Common myeloid progenitor, CD34-positive (primary cell): Measurements from ENCODE around the gene SRSF10.
"Not testable (repeated sequence)": the region's sequence is repeated elsewhere in the genome, so short reads cannot be mapped to it uniquely, and the experiment has no call there.

ENCODE experiments used
- CTCF ChIA-PET: fragments of 350-600 bp; sonication (Branson Sonifier 250); formaldehyde crosslinking; loops from one replicate; lab custom pipeline; 2021; ENCODE audit warnings: antibody characterized with exemption; lab: Charles Lee
- POLR2A ChIA-PET: fragments of 350-600 bp; sonication (Branson Sonifier 250); formaldehyde crosslinking; loops from one replicate; lab custom pipeline; 2021; ENCODE audit warnings: antibody characterized with exemption; lab: Charles Lee
- DNase-seq, 3 donors: peaks; one replicate each; pipeline versions ENCODE4 v3.0.0 to v3.0.0-alpha.2; 2013
- H3K27ac ChIP-seq, 2 experiments: 1 replicate in 1 of 2; 2 replicates in 1 of 2; pipeline ENCODE4 v1.7.0; 2013; ENCODE audit warnings: inconsistent platforms in 2 of 2, low read length in 2 of 2, mild to moderate bottlenecking in 2 of 2, low read depth in 1 of 2, moderate library complexity in 1 of 2; ENCODE audit not compliant: severe bottlenecking in 2 of 2, insufficient read depth in 1 of 2, poor library complexity in 1 of 2
- H3K27me3 ChIP-seq, 5 experiments: replicated peaks in 2 of 5; 1 replicate in 3 of 5; 2 replicates in 2 of 5; pipeline versions ENCODE4 v1.6.1 to v1.7.0; 2013; ENCODE audit warnings: low read length in 4 of 5, mild to moderate bottlenecking in 2 of 5, moderate library complexity in 2 of 5, inconsistent platforms in 1 of 5; ENCODE audit not compliant: insufficient read depth in 5 of 5, control insufficient read depth in 4 of 5
- H3K36me3 ChIP-seq, 4 experiments: 1 replicate in 2 of 4; 2 replicates in 2 of 4; pipeline versions ENCODE4 v1.6.1 to v1.7.0; 2013; ENCODE audit warnings: low read length in 3 of 4, control low read depth in 1 of 4, mild to moderate bottlenecking in 1 of 4; ENCODE audit not compliant: control insufficient read depth in 4 of 4, insufficient read depth in 4 of 4
- H3K4me1 ChIP-seq, 4 experiments: 1 replicate in 3 of 4; 2 replicates in 1 of 4; pipeline versions ENCODE4 v1.6.1 to v1.7.1; 2013; ENCODE audit warnings: low read length in 3 of 4, mild to moderate bottlenecking in 3 of 4, control low read depth in 1 of 4, inconsistent platforms in 1 of 4, moderate library complexity in 1 of 4; ENCODE audit not compliant: control insufficient read depth in 4 of 4, insufficient read depth in 4 of 4; ENCODE audit errors: control extremely low read depth in 1 of 4
- H3K4me3 ChIP-seq, 7 experiments: 1 replicate in 4 of 7; 2 replicates in 3 of 7; pipeline versions ENCODE4 v1.5.1 to v1.7.0; 2013; ENCODE audit warnings: mild to moderate bottlenecking in 7 of 7, low read length in 6 of 7, moderate library complexity in 6 of 7, inconsistent platforms in 2 of 7, low read depth in 2 of 7, control low read depth in 1 of 7; ENCODE audit not compliant: insufficient read depth in 4 of 7, control insufficient read depth in 1 of 7; ENCODE audit errors: extremely low read depth in 1 of 7
- H3K9me3 ChIP-seq, 5 experiments: 1 replicate in 4 of 5; 2 replicates in 1 of 5; pipeline versions ENCODE4 v1.6.1 to v1.7.1; 2013; ENCODE audit warnings: low read length in 4 of 5, mild to moderate bottlenecking in 2 of 5, inconsistent platforms in 1 of 5, low read depth in 1 of 5, moderate library complexity in 1 of 5; ENCODE audit not compliant: control insufficient read depth in 4 of 5, insufficient read depth in 2 of 5; ENCODE audit errors: control extremely low read depth in 1 of 5
- WGBS: methylation state at CpG from one replicate; pipeline ENCODE4 v1.1.5; 2013; ENCODE audit not compliant: insufficient coverage; 5-methylcytosine and 5-hydroxymethylcytosine counted together

The SRSF10 gene

DNA sequence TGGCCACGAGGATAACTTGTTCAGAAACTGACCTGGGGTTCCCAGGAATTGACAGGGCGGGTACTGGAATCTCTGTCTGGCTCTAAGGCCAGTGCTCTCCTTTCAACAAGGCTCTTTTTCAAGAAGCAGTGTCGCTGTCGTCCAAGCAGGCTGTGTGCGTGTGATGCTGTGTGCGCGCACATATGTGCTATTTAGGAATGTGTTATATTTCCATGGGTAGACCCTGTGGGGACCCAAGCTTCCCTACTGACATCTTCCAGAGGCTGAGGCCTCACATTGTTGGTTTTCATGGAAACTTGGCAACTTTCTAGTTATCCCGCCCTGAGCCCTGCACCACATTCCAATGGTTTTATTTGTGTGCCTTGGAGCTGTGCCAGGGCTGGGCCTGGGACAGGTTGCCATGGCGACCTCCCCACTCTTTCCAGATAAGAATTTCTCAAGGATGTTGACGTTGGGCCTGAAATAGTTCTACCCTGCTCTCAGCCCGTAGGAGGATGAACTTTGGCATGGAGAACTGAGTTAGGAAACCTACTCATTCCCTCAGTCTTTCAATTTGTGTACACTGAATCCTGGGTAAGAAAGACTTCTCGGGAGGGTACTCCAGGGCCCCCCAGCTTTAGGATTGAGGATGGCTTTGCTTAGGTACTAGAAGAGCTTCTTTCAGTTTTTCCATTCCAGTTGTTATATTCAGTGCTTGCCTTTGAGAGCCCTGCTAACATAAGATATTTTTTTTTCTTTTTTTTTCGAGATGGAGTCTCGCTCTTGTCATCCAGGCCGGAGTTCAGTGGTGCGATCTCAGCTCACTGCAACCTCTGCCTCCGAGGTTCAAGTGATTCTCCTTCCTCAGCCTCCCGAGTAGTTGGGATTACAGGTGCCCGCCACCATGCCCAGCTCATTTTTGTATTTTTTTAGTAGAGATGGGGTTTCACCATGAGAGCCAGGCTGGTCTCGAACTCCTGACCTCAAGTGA is 38.8 kb upstream of the SRSF10 start:
- Histone ChIP-seq H3K9me3 (no peaks in the 10 kb centered on the region), H3K36me3 (no peaks in the 10 kb centered on the region), H3K4me1 (peaks cover 0 to 3% (median 0%) of the 10 kb centered on the region in 4 experiments), H3K4me3 (no peak overlapping the region), H3K27ac (no peak overlapping the region), H3K27me3 (no peaks in the 10 kb centered on the region)
- POLR2A ChIA-PET = interaction anchor here (0.9 kb wide), 1 partner anchor 88 kb away, joined by 4 read pairs; no protein-coding TSS in a partner anchor
- WGBS = 98% methylated on average over 16 of the region's 20 CpGs
- DNase-seq = no peak
- CTCF ChIA-PET = interaction anchor here (1.1 kb wide), 2 partner anchors 12 to 15 kb away, joined by 3 to 4 read pairs; no protein-coding TSS in a partner anchor

DNA sequence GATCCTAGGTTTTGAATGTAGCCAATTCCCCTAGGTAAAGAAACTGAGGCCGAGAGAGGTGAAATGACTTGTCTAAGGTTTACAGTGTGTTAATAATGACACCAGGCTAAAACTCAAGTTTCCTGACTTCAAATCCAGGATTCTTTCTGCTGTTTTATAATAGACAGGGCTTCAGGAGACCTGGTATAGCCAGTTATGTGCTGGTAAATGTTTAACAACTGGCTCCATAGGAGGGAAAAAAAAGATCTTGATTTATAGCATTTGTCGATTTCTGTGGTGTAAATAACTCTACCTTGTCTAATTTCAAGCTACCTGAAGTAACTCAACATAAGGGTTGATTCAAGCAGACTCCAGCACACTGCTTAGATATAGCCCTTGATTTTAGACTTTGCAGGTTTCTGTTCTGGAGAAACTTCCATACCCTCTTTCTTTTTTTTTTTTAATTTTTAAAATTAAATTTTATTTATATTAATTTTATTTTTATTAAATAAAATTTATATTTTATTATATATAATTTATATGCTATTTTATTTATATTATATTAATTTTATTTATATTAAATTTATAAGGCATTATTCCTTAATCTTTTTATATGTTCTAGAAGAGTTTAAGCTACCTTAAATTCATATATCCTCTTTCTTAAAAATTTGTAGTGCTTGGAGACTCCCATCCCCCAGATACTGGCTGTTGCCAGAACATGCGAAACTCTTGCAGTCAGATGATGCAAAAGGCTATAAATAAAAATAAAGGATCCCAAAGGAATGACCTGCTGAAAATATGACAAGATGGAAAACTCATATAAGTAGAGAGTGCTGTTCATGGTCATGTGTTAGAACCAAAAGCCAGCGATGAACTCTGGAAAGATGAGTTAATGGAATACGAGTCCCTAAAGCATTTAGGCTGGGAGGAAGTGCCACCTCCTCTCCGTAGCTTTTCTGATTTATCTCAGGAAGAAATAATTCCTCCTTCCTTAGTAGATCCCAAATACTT is 35.4 kb upstream of the SRSF10 start:
- Histone ChIP-seq H3K27me3 (no peaks in the 10 kb centered on the region), H3K36me3 (no peaks in the 10 kb centered on the region), H3K4me1 (no peaks in the 10 kb centered on the region), H3K27ac (no peak overlapping the region), H3K9me3 (no peaks in the 10 kb centered on the region), H3K4me3 (no peak overlapping the region)
- ChIA-PET POLR2A (no interaction called here), CTCF (no interaction called here)
- 100% methylated on average over 2 of the region's 6 CpGs for WGBS
- DNase-seq = no peak

DNA sequence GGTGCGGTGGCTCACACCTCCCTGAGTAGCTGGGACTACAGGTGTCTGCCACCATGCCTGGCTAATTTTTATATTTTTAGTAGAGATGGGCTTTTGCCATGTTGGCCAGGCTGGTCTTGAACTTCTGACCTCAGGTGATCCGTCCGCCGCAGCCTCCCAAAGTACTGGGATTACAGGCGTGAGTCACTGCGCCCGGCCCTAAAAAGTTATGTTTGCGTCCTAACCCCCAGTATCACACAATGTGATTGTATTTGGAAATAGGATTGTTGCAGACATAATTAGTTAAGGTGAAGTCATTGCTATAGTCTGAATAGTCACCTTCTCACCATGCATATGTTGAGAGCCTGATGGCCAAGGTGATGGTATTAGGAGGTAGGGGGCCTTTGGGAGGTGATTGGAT is 32.8 kb upstream of the SRSF10 start:
- H3K27me3 ChIP-seq, POLR2A ChIA-PET, H3K36me3 ChIP-seq, DNase-seq, H3K9me3 ChIP-seq, H3K4me1 ChIP-seq, CTCF ChIA-PET, H3K4me3 ChIP-seq, H3K27ac ChIP-seq: not testable (repeated sequence)
- 97% methylated on average over 7 of the region's 8 CpGs for WGBS

DNA sequence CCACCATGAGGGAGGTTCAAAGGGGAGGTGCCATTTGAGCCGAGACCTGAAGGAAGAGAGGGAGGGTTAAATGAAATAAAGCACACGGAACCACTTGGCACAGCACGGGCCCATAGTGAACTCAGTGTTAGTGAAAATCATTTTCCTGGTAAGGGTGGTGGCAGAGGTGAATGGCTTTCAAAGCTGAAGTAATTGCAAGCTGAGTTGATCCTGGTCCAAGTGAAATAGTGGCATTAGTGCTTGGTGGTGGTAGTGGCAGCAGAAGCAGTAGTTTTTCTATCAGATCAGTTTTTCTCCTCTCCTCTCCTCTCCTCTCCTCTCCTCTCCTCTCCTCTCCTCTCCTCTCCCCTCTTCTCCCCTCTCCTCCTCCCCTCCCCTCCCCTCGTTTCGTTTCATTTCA is 30.5 kb upstream of the SRSF10 start:
- no peak overlapping the region for H3K4me3 ChIP-seq
- H3K9me3 ChIP-seq = peaks cover 0 to 2% (median 0%) of the 10 kb centered on the region in 5 experiments
- CTCF ChIA-PET = interaction anchor here (1.3 kb wide), 1 partner anchor 47 kb away, joined by 3 read pairs; no protein-coding TSS in a partner anchor
- POLR2A ChIA-PET = no interaction called here
- H3K27me3 ChIP-seq = no peaks in the 10 kb centered on the region
- H3K4me1 ChIP-seq = no peaks in the 10 kb centered on the region
- no peak for DNase-seq
- WGBS = 100% methylated on average over 3 of the region's 5 CpGs
- H3K27ac ChIP-seq = no peak overlapping the region
- no peaks in the 10 kb centered on the region for H3K36me3 ChIP-seq

DNA sequence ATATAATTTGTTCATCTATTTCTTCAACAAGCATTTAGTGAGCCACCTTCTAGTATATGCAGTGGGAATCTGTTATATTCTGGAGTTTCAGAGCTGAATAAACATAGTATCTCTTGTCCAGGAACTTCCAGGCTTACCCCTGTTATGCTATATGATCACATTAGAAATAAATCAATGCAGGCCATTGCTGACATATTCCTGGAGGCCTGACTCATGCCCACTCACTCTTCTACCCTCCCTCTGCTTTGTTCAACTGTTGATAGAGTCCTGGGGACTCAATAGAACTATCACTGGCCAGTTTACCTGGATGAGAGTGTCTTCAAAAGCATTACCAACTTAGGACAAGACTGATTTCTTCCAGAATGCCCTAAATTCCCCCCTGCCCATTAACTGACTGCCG is 29.3 kb upstream of the SRSF10 start:
- no peak overlapping the region for H3K27ac ChIP-seq
- ChIA-PET CTCF (interaction anchor here (1.5 kb wide), 1 partner anchor 18 kb away, joined by 3 read pairs; no protein-coding TSS in a partner anchor), POLR2A (no interaction called here)
- no peaks in the 10 kb centered on the region for H3K4me1 ChIP-seq
- no peak for DNase-seq
- H3K9me3 ChIP-seq = peaks cover 0 to 2% (median 0%) of the 10 kb centered on the region in 5 experiments
- no peaks in the 10 kb centered on the region for H3K36me3 ChIP-seq
- H3K27me3 ChIP-seq = no peaks in the 10 kb centered on the region
- 100% methylated on average over 1 of the region's 1 CpG for WGBS
- H3K4me3 ChIP-seq = no peak overlapping the region

DNA sequence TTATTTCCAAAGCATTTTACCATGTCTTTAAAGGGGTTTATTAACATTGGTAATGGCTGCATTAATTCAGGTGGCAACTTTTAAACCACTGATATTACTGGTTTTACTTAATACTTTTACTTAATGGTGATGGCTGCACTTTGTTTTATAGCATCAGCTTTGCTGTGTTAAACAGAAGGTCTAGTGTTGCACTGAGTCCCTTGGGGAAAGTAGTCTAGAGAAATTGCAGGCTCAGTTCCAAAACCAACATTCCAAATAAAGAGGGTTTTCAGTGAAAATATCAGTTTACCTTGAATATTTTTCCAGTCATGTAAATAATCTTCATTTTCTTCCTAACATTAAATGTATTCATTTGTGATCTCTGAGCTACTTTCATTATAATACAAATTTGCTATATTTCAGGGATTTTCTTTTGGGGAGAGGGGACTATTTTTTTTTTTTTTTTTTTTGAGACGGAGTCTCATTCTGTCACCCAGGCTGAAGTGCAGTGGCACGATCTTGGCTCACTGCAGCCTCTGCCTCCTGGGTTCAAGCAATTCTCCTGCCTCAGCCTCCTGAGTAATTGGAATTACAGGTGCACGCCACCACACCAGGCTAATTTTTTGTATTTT is 28.6 kb upstream of the SRSF10 start:
- CTCF ChIA-PET = interaction anchor here (1.5 kb wide), 1 partner anchor 19 kb away, joined by 3 read pairs; no protein-coding TSS in a partner anchor

More for the DNA sequence above, 28.6 kb upstream of the SRSF10 start:
- H3K9me3 ChIP-seq, H3K27ac ChIP-seq, POLR2A ChIA-PET, DNase-seq, H3K27me3 ChIP-seq, H3K36me3 ChIP-seq, H3K4me3 ChIP-seq, H3K4me1 ChIP-seq: not testable (repeated sequence)
- 33% methylated on average over 1 of the region's 3 CpGs for WGBS
